Fibroblast of the conjunctiva (primary cell): ENCODE results near the gene ALDH9A1.
"Not testable (repeated sequence)": the region's sequence is repeated elsewhere in the genome, so short reads cannot be mapped to it uniquely, and the experiment has no call there.

Experiments used
- DNase-seq: peaks from one replicate; pipeline ENCODE4 v3.0.0-alpha.2; 2010; ENCODE audit warnings: low read depth

ALDH9A1 gene

DNA sequence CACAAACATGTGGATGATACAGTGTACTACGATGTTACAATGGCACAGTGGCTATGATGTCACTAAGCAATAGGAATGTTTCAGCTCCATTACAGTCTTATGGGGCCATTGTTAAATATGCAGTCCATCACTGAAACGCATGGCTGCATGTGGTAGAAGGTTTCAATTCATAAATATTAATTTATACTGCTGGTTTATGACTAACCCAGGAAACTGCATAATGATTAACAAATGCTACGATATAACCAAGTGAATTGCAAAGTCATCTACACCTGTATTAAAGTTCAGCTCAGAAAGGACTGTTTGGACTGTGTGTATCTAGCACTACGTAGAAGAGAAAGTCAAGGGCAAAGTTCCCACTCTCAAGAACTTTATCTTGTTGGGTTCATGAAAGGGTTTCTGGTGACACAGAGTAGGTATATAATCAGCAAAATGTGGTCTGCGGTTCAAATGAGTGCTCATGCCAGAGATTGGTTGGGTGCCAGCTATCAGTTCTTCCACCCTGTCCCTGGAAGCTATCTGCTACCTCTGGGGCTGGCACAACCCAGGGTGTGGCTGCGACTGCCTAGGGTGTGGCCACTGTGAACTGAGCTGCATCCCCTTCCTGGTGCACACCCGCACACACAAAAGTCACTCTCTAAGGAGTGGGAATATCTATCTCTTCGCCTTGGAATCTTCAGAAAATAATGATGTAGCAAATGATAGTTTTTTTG is 52.6 kb downstream of the ALDH9A1 start:
- no peak for DNase-seq

GRCh38 chr1:165644064-165644735 is 54.2 kb downstream of the ALDH9A1 start:
- no peak for DNase-seq

DNA sequence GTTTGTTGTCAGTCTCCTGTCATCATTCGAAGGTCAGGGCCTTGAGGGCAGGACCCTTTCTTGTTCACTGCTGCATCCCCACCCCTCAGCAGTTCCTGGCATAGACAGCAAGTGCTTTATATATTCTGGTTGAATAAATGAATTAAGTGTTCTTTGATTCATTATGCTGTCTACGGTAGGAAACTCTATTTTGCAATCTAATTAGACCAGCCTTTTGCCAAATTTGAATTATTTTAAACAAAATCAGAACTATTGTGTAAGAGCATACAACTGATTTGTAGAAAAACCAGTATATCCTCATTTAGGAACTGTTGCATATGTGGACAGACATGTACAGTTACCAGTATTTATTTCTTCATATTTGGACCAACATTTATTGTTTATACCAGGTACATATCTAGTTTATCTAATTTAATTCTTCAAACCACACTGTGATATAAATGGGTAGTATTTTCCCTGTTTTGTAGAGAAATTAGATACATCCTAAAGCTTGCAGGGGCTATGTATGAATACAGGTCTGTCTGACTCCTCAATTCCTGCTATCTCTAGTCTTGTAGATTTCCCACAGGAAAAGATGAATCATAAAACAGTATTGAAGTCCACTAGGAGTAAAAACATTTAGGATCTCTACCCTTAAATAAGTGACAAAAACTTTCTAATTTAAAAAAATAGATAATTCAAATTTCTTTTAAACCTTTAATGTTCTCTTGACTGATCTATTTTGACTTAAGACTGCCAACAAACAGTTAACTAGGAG is 57.0 kb downstream of the ALDH9A1 start:
- DNase-seq, result no peak

DNA sequence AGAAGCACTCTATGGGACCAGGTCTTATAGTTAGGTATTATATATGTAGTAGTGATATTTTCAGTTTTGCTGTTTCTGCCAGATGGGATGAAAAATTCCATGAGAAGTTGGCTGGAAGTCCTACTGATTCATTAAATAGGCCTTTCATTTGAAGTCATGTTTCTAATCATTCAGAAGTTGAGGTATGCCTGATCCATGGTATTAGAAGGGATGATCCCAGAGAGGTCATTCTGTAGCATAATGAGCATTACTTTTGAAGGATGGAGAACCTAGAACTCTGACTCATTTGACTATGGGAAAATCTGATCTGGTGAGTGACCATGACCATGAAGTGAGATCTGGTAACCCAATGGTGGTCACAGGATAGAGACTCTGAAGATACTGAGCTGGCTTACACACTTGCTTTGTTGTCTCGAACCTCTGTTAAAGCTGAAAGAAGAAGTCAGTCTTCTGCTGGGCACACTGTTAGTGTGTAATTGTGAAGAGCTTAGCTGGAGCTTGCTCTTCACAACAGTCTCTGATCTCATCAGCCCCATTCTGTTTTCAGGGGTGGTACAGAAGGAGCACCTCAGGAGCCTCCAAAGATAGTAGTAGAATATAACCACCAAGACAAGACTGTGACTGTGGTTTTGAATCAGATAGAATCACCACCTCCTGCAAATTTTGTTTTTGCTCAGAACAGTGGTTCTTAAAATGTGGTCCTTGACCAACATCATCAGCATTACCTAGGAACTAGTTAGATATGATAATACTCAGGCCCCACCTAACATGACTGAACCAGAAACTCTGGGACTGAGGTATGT is 58.3 kb downstream of the ALDH9A1 start:
- DNase-seq, result no peak

DNA sequence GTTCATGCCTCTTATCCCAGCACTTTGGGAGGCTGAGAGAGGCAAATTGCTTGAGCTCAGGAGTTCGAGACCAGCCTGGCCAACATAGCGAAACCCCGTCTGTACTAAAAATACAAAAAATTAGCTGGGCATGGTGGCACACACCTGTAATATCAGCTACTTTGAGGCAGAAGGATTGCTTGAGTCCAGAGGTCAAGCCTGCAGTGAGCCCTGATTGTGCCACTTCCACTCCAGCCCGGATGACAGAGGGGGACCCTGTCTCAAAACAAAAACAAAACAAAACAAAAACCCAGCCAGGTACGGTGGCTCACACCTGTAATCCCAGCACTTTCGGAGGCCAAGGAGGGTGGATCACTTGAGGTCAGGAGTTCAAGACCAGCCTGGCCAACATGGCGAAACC is 60.2 kb downstream of the ALDH9A1 start:
- DNase-seq, result not testable (repeated sequence)

- peak; percentile 38 for DNase-seq
These were observed 60.9 kb downstream of the ALDH9A1 start for GRCh38 chr1:165637427-165637826.

GRCh38 chr1:165635823-165636222 is 62.5 kb downstream of the ALDH9A1 start:
- DNase-seq, result no peak

- DNase-seq, result no peak
These were observed 63.0 kb downstream of the ALDH9A1 start for GRCh38 chr1:165635329-165635728.

DNA sequence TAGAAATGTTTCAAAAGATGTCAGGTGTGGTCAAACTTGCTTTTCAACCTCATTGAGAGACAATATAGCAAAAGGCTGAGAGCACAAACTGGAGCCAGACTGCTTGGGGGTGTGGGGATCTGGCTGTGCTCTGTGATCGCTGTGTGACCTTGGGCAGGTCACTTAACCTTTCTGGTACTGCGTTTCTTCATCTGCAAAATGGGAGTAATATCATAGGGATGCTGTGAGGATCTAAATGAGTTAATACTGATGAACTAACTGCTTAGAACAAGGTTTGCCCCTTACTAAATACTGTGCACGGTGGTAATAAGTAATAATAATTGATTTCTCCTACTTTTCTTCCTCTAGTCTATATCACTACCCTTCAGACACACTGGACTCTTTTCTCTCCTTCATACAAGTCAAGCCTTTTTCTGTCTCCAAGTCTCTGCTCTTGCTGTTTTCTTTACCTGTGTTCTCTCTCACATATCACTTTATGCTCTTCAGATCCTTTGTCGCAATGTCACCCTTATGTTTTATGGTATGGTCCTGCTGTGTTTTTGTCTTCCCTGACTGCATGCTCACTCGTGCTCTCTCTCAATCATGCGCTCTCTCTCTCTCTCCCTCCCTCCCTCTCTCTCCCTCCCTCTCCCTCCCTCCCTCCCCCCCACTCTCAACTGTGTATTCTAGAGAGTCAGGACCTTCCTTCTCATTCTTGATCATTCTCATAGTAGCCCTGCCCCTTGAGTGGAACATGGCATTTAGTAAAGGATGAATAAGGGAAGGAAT is 64.0 kb downstream of the ALDH9A1 start:
- DNase-seq, result no peak

DNA sequence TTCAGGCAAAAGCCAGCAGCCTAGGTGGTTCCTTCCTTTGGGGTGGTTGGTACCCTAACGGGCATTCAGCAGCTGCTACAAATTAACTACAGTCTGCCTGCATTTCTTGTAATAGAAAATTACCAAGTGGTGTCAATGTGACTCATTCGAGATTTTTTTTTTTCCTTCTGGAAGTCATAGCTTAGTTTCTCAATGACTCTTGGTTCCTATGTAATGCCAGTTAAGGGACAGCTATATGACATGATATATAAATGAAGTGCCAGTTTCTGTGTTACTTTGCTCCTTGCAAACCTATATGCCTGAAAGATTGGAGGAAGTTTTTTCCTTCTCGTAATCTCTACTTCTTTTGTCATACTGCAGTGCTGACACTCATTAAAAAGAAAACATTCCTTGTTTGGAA is 64.7 kb downstream of the ALDH9A1 start:
- no peak for DNase-seq

DNA sequence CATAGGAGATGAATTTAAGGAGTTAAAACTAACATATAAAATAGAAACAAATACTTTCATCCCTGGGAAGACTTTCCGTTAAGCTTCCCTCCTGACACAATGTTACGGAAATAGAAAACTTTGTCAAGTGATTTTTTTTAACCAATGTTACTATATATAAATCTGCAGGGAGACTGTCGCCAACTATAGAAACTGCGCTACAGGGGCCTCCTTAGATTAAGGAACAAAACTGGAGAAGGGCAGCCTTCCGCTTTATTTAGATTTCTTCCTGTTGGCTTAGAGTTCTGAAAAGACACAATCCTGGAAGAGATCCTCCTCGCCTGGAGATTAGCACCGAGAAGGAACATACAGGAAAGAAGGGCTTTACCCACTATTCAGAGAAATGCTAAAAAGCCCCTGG is 65.9 kb downstream of the ALDH9A1 start:
- no peak for DNase-seq

DNA sequence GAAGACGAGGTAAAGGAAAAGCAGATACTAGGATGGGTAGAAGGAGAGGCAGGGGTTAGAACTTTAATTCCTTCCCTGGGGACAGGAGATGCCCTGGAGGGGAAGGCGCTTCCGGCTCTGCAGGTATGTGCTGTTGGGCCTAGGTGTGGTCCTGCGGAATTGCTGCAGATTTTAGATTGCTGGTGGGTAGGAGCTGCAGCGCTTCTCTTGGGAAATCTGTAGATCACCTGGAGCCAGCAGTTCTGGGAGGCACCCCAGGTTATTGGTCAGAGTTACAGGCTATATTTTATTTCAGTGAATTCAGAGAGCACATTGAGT is 66.3 kb downstream of the ALDH9A1 start:
- no peak for DNase-seq

DNA sequence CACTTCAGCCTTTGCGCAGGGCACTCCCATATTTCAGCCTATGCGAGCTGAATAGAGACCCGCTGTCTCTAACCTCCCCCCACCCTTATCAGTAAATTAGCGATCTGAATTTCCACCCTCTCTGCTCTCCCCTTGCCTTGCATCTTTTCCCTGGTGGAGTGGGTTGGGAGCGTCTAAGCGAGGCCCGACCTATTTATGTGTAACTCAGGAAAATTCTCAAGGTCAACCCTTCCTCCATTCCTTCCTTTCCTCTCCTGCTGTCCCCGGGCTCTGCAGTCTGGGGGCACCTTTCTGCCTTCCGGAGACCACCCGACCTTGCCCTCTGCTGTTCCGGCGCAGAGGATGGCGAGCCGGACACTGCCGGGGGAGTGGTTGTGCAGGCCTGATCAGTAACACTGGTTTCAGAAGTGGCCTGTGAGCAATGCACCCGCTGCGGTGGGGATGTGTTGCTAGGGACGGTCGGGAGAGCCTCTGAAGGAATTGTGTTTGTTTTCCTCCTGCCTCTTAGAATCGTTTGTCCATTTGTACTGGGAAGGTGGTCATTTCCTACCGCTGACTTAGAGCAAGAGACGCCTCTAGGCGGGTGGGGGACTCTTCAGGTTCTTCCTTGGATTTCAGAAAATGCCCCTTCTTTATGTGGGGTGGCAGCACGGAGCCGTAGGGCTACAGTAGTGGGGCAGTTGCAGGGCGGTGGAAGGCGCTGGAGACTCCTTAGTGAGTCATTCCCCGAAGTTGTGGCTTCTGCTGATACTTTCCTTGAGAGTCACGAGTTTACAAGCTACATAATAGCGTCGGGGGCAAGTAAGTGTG is 66.8 kb downstream of the ALDH9A1 start:
- DNase-seq, result peak; percentile 72

- DNase-seq, result peak; percentile 97
These were observed 67.6 kb downstream of the ALDH9A1 start, which contains the start of gene MGST3 for GRCh38 chr1:165630629-165631341. MGST3 (plus strand) TSS chr1:165631234; CDS start chr1:165649848, 18,614 bp downstream.

- DNase-seq, result no peak
These were observed 68.3 kb downstream of the ALDH9A1 start for GRCh38 chr1:165629848-165630628.

DNA sequence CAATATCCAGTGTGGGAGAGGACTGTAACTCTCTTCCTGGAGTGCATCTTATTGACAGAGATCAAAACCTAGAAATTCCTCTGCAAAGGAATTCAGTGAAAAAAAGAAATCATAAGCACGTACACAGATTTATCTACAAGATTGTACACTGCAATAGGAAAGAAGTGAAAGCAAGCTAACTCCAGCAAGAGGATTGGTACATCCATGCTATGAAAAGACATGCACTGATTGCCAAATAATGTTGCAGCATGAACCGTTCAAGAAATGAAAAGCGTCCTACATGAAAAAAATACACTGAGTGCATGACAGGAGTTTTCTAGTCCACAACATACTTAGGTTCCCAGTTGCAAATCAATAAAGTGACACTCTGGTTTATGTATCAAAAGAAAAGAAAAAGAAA is 69.2 kb downstream of the ALDH9A1 start:
- no peak for DNase-seq

DNA sequence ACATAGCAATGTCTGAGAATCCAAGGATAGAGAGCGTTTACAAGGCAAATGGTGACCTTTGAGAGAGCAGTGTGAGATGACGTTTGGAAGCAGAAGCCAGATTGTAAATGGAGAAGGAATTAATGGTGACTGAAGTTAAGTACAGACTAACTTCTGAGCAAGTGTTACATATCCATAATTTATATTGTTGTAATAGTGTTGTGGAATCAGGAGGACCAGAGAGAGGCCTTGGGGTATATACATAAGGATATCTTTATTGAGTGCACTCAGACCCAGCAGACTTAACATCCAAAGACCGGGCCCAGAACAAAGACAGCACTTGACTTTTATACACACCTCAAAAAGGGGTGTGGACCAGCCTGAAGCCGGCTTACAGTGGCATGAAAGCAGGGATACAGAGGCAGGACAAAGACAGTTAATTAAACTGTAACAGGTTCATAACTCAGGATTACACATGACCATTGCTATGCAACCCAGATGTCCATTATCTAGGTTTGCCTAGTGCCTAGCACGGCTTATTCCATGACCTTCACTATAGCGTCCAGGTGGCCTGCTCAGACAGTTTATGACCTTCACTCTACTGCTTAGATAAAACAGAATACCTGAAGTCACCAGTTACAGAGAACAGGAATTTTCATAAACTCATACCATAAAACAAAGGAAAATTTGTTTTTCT is 70.1 kb downstream of the ALDH9A1 start:
- no peak for DNase-seq

DNA sequence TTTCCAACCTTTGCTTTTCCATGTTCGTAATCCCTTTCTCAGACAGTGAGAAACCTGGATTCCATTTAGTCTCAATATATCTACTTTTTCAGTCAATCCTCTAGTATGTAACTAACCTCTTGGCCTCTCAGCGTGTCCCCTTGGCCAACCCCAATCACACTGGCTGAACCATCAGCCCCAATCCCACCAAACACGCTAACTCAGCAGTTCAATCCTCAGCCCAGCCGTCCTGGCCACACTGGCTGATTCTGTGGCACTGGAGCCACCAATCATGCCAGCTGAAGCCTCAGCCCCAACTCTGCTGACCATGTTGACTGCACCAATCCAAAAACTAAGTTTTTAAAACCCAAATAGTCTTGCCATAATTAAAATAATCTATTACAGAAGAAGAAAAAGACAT is 73.9 kb downstream of the ALDH9A1 start:
- no peak for DNase-seq

- DNase-seq, result no peak
These were observed 74.7 kb downstream of the ALDH9A1 start for GRCh38 chr1:165623624-165624023.
